IPS-15b (cell line): Measurements from ENCODE around the gene FAM210A.
A peak's percentile ranks its signal among the peaks of the same experiment; 100 is the strongest.
"Not testable (repeated sequence)": the region's sequence is repeated elsewhere in the genome, so short reads cannot be mapped to it uniquely, and the experiment has no call there.

Source experiments
- H3K27me3 ChIP-seq: one replicate; pipeline ENCODE4 v1.6.1; 2013; ENCODE audit warnings: low read length; ENCODE audit not compliant: control insufficient read depth, insufficient read depth
- H3K36me3 ChIP-seq: one replicate; pipeline ENCODE4 v1.6.1; 2013; ENCODE audit warnings: low read length; ENCODE audit not compliant: control insufficient read depth, insufficient read depth
- H3K4me1 ChIP-seq: one replicate; pipeline ENCODE4 v1.6.1; 2013; ENCODE audit warnings: mild to moderate bottlenecking, low read length; ENCODE audit not compliant: control insufficient read depth, insufficient read depth
- H3K4me3 ChIP-seq: one replicate; pipeline ENCODE4 v1.5.1; 2013; ENCODE audit warnings: low read depth, low read length
- H3K9ac ChIP-seq: one replicate; pipeline ENCODE4 v1.6.1; 2013; ENCODE audit warnings: low read depth, mild to moderate bottlenecking, low read length
- H3K9me3 ChIP-seq: one replicate; pipeline ENCODE4 v1.6.1; 2013; ENCODE audit warnings: mild to moderate bottlenecking, low read length; ENCODE audit not compliant: control insufficient read depth, insufficient read depth

Gene FAM210A

GRCh38 chr18:13726232-13726971, at the start of gene FAM210A, which contains the start of gene RNMT:
FAM210A (minus strand) TSS chr18:13726558; CDS start chr18:13682077, 44,481 bp downstream.
RNMT (plus strand) TSS chr18:13726673; CDS start chr18:13731518, 4,845 bp downstream.
- no peaks in the 10 kb centered on the region for H3K36me3 ChIP-seq
- H3K27me3 ChIP-seq = no peaks in the 10 kb centered on the region
- no peaks in the 10 kb centered on the region for H3K9me3 ChIP-seq
- H3K9ac ChIP-seq = peak within 1 kb of the TSS; percentile 93
- H3K4me1 ChIP-seq = peaks cover 3% of the 10 kb centered on the region
- H3K4me3 ChIP-seq = peak within 1 kb of the TSS; percentile 93

GRCh38 chr18:13775058-13775457, 48.7 kb upstream of the FAM210A start:
- Histone ChIP-seq H3K9me3 (no peaks in the 10 kb centered on the region), H3K36me3 (no peaks in the 10 kb centered on the region), H3K27me3 (no peaks in the 10 kb centered on the region)

GRCh38 chr18:13762690-13763439, 36.5 kb upstream of the FAM210A start:
- Histone ChIP-seq H3K36me3 (peaks cover 6% of the 10 kb centered on the region), H3K4me3 (no peak overlapping the region), H3K27me3 (no peaks in the 10 kb centered on the region), H3K4me1 (no peaks in the 10 kb centered on the region), H3K9me3 (no peaks in the 10 kb centered on the region), H3K9ac (no peak overlapping the region)

More at GRCh38 chr18:13775058-13775457, 48.7 kb upstream of the FAM210A start:
- Histone ChIP-seq H3K4me1 (peaks cover 7% of the 10 kb centered on the region), H3K4me3 (no peak overlapping the region), H3K9ac (no peak overlapping the region)

- no peak overlapping the region for H3K4me3 ChIP-seq
- no peaks in the 10 kb centered on the region for H3K9me3 ChIP-seq
- H3K36me3 ChIP-seq = peaks cover 3% of the 10 kb centered on the region
- H3K4me1 ChIP-seq = no peaks in the 10 kb centered on the region
- no peaks in the 10 kb centered on the region for H3K27me3 ChIP-seq
- no peak overlapping the region for H3K9ac ChIP-seq
Measured at GRCh38 chr18:13760047-13760446, 33.7 kb upstream of the FAM210A start.

- peaks cover 6% of the 10 kb centered on the region for H3K36me3 ChIP-seq
- no peak overlapping the region for H3K4me3 ChIP-seq
- H3K9me3 ChIP-seq = no peaks in the 10 kb centered on the region
- H3K4me1 ChIP-seq = no peaks in the 10 kb centered on the region
- no peak overlapping the region for H3K9ac ChIP-seq
- H3K27me3 ChIP-seq = no peaks in the 10 kb centered on the region
Measured at GRCh38 chr18:13758622-13759021, 32.3 kb upstream of the FAM210A start.

- Histone ChIP-seq H3K4me3 (no peak overlapping the region), H3K27me3 (no peaks in the 10 kb centered on the region), H3K9me3 (no peaks in the 10 kb centered on the region), H3K4me1 (no peaks in the 10 kb centered on the region), H3K36me3 (peaks cover 6% of the 10 kb centered on the region), H3K9ac (no peak overlapping the region)
Measured at GRCh38 chr18:13756671-13757070, 30.3 kb upstream of the FAM210A start.

- no peaks in the 10 kb centered on the region for H3K9me3 ChIP-seq
- no peak overlapping the region for H3K4me3 ChIP-seq
- peaks cover 6% of the 10 kb centered on the region for H3K36me3 ChIP-seq
- H3K9ac ChIP-seq = no peak overlapping the region
- H3K27me3 ChIP-seq = no peaks in the 10 kb centered on the region
- H3K4me1 ChIP-seq = no peaks in the 10 kb centered on the region
Measured at GRCh38 chr18:13756261-13756660, 29.9 kb upstream of the FAM210A start.

- peaks cover 12% of the 10 kb centered on the region for H3K36me3 ChIP-seq
- not testable (repeated sequence) for H3K27me3 ChIP-seq
Measured at GRCh38 chr18:13751599-13751998, 25.2 kb upstream of the FAM210A start.

GRCh38 chr18:13746633-13747032, 20.3 kb upstream of the FAM210A start:
- Histone ChIP-seq H3K9ac (no peak overlapping the region), H3K36me3 (peaks cover 20% of the 10 kb centered on the region), H3K9me3 (no peaks in the 10 kb centered on the region), H3K27me3 (no peaks in the 10 kb centered on the region), H3K4me3 (no peak overlapping the region), H3K4me1 (no peaks in the 10 kb centered on the region)

More at GRCh38 chr18:13751599-13751998, 25.2 kb upstream of the FAM210A start:
- H3K9ac ChIP-seq, H3K4me1 ChIP-seq, H3K9me3 ChIP-seq, H3K4me3 ChIP-seq: not testable (repeated sequence)

GRCh38 chr18:13745696-13746095, 19.3 kb upstream of the FAM210A start:
- no peaks in the 10 kb centered on the region for H3K9me3 ChIP-seq
- no peak overlapping the region for H3K9ac ChIP-seq
- no peaks in the 10 kb centered on the region for H3K4me1 ChIP-seq
- peaks cover 22% of the 10 kb centered on the region for H3K36me3 ChIP-seq
- no peak overlapping the region for H3K4me3 ChIP-seq
- no peaks in the 10 kb centered on the region for H3K27me3 ChIP-seq

- Histone ChIP-seq H3K4me3 (no peak overlapping the region), H3K36me3 (peaks cover 12% of the 10 kb centered on the region), H3K9me3 (no peaks in the 10 kb centered on the region), H3K4me1 (no peaks in the 10 kb centered on the region), H3K9ac (no peak overlapping the region), H3K27me3 (no peaks in the 10 kb centered on the region)
Measured at GRCh38 chr18:13735681-13736080, 9.3 kb upstream of the FAM210A start.

- Histone ChIP-seq H3K9ac (no peak overlapping the region), H3K9me3 (no peaks in the 10 kb centered on the region), H3K4me1 (peaks cover under 1% of the 10 kb centered on the region), H3K27me3 (no peaks in the 10 kb centered on the region), H3K4me3 (no peak overlapping the region), H3K36me3 (peaks cover 3% of the 10 kb centered on the region)
Measured at GRCh38 chr18:13730481-13730880, 4.1 kb upstream of the FAM210A start.
